Measurements from ENCODE around the gene ADGRL3. TPM values are rescaled to one million over a fixed set of nuclear protein-coding genes. Genes with fewer than 3 reads are reported as not detected.
"Not testable (repeated sequence)": the region's sequence is repeated elsewhere in the genome, so short reads cannot be mapped to it uniquely, and the experiment has no call there.

ADGRL3 gene
- total RNA-seq, 1 experiment from 2014 or later: not detected

DNA sequence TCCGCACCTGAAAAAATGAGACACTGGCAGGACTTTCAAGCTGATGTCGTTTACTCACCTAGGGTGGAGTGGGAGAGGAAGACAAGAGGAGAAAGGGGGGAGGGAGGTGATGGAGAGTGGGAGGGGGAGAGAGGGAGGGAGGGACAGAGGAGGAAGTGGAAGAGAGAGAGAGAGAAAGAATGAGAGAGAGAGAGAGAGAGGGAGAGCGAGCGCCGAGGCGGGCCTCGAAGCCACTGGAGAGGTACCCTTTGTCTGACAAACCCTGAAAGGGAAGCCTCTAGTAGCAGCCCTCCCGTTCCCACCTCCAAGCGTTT is 296 bp upstream of the ADGRL3 start:
- H3K27me3 ChIP-seq (replicated peaks): peaks cover 34% of the 10 kb centered on the region

GRCh38 chr4:61200916-61201526 is 895 bp downstream of the ADGRL3 start:
- no peak for DNase-seq (ENCODE audit: low read depth in 1 of 2, low spot score in 2 of 2)
- Histone ChIP-seq H3K9me3 (replicated peaks) (no peaks in the 10 kb centered on the region), H3K36me3 (no peaks in the 10 kb centered on the region), H3K4me3 (no peak overlapping the region), H3K4me1 (replicated peaks) (0 out of 2 replicates have a peak, but pooled peaks cover 3% of the 10 kb centered on the region), H3K27me3 (replicated peaks) (peaks cover 34% of the 10 kb centered on the region), H3K27ac (no peak overlapping the region)

More for the DNA sequence above, 296 bp upstream of the ADGRL3 start:
- Histone ChIP-seq H3K36me3 (no peaks in the 10 kb centered on the region), H3K9me3 (replicated peaks) (no peaks in the 10 kb centered on the region), H3K27ac (no peak overlapping the region), H3K4me3 (no peak overlapping the region), H3K4me1 (replicated peaks) (0 out of 2 replicates have a peak, but pooled peaks cover 3% of the 10 kb centered on the region)
- DNase-seq (ENCODE audit: low read depth in 1 of 2, low spot score in 2 of 2): no peak

DNA sequence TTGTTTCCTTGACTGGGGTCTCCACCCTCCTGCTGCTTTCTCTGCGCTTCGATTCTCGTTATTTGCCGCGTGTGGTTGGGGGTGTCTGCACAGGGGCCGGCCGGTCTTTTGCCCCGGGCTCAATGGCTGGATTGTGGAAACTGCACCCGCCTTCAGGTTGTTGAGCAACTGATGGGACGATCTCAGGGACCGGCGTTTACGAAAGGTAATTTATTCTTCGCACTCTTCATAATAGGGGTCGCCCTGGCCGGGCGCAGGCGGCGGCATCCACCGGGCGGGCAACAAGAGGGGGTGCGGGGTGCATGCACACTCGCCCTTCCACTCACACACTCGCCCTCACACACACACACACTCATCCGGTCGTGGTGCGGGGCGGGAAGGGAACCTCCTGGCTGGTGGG is 1.4 kb downstream of the ADGRL3 start:
- Histone ChIP-seq H3K4me1 (replicated peaks) (0 out of 2 replicates have a peak, but pooled peaks cover 3% of the 10 kb centered on the region), H3K36me3 (no peaks in the 10 kb centered on the region), H3K27me3 (replicated peaks) (peaks cover 34% of the 10 kb centered on the region), H3K4me3 (no peak overlapping the region), H3K27ac (no peak overlapping the region), H3K9me3 (replicated peaks) (no peaks in the 10 kb centered on the region)
- no peak for DNase-seq (ENCODE audit: low read depth in 1 of 2, low spot score in 2 of 2)

DNA sequence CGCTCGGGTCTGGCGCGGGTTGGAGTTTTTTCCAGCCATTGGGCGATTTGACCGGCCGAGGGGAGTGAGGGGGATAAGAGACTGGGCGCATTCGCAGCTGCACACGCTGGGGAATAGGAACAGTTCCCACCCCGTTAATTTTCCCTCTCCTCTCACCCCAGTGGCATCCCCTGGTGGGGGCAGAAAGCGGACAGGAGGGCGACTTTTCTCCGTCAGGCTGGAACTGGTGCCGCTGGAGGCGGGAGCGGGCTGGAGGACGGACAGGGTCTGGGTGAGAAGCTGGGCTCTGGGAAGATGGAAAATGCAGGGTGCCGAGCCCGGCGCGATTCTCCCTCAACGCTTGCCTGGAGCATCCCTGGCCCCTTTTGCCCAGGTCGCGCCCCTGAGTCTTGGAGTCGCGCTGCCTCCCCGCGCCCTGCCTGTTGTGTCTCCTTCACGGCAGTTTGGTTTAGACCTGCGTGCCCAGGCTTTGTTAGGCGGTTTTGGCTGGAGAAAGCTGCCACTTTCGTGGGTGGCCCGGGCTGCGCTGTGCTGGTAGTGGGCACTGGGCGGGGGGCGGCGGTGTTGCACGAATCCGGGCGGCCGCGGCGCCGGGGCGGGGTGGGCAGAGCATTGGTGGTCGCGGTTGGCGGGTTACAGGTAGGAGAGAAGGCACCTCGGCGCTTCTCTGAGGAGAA is 2.0 kb downstream of the ADGRL3 start:
- Histone ChIP-seq H3K27me3 (replicated peaks) (peaks cover 34% of the 10 kb centered on the region), H3K36me3 (no peaks in the 10 kb centered on the region), H3K27ac (no peak overlapping the region), H3K4me1 (replicated peaks) (0 out of 2 replicates have a peak, but pooled peaks cover 3% of the 10 kb centered on the region), H3K4me3 (no peak overlapping the region), H3K9me3 (replicated peaks) (no peaks in the 10 kb centered on the region)
- no peak for DNase-seq (ENCODE audit: low read depth in 1 of 2, low spot score in 2 of 2)

GRCh38 chr4:61202638-61203435 is 2.7 kb downstream of the ADGRL3 start:
- no peak overlapping the region for H3K27ac ChIP-seq
- H3K4me3 ChIP-seq: no peak overlapping the region
- H3K27me3 ChIP-seq (replicated peaks): peaks cover 34% of the 10 kb centered on the region
- H3K9me3 ChIP-seq (replicated peaks): no peaks in the 10 kb centered on the region
- no peak for DNase-seq (ENCODE audit: low read depth in 1 of 2, low spot score in 2 of 2)
- H3K4me1 ChIP-seq (replicated peaks): 0 out of 2 replicates have a peak, but pooled peaks cover 3% of the 10 kb centered on the region
- no peaks in the 10 kb centered on the region for H3K36me3 ChIP-seq

- Histone ChIP-seq H3K27me3 (replicated peaks) (peaks cover 34% of the 10 kb centered on the region), H3K36me3 (no peaks in the 10 kb centered on the region), H3K4me3 (no peak overlapping the region), H3K9me3 (replicated peaks) (no peaks in the 10 kb centered on the region), H3K4me1 (replicated peaks) (0 out of 2 replicates have a peak, but pooled peaks cover 3% of the 10 kb centered on the region), H3K27ac (no peak overlapping the region)
- DNase-seq (ENCODE audit: low read depth in 1 of 2, low spot score in 2 of 2): no peak
Observed at GRCh38 chr4:61203436-61203790, 3.3 kb downstream of the ADGRL3 start.

GRCh38 chr4:61204353-61205060 is 4.4 kb downstream of the ADGRL3 start:
- Histone ChIP-seq H3K4me1 (replicated peaks) (0 out of 2 replicates have a peak, but pooled peaks cover 3% of the 10 kb centered on the region), H3K36me3 (no peaks in the 10 kb centered on the region), H3K27ac (no peak overlapping the region), H3K27me3 (replicated peaks) (peaks cover 24% of the 10 kb centered on the region), H3K9me3 (replicated peaks) (no peaks in the 10 kb centered on the region), H3K4me3 (no peak overlapping the region)
- DNase-seq (ENCODE audit: low read depth in 1 of 2, low spot score in 2 of 2): no peak

DNA sequence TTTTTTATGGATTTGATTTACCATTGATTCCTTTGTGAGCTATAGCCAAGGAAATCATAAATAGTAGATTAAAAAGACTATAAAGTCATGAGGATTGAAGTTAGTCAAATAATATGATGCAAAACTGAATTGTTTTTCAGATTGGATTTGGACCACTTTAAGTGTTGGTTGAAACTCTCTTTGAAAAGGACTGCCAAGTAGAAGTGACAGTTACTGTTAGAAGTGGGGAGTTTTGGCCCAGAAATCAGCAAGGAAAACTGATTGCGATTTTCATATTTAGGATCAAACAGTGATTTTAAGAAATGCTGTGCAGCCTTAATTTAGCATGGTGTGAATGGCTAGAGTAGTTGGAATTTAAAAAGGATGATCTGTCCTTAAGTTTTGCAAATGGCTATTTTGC is 4.9 kb downstream of the ADGRL3 start:
- H3K27ac ChIP-seq: no peak overlapping the region
- peaks cover 21% of the 10 kb centered on the region for H3K27me3 ChIP-seq (replicated peaks)
- no peaks in the 10 kb centered on the region for H3K9me3 ChIP-seq (replicated peaks)
- H3K4me3 ChIP-seq: no peak overlapping the region
- 0 out of 2 replicates have a peak, but pooled peaks cover 3% of the 10 kb centered on the region for H3K4me1 ChIP-seq (replicated peaks)
- DNase-seq (ENCODE audit: low read depth in 1 of 2, low spot score in 2 of 2): no peak
- H3K36me3 ChIP-seq: no peaks in the 10 kb centered on the region

DNA sequence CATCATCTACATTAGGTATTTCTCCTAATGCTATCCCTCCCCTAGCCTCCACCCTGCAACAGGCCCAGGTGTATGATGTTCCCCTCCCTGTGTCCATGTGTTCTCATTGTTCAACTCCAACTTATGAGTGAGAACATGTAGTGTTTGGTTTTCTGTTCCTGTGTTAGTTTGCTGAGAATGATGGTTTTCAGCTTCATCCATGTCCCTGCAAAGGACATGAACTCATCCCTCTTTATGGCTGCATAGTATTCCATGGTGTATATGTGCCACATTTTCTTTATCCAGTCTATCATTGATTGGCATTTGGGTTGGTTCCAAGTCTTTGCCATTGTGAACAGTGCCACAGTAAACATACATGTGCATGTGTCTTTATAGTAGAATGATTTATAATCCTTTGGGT is 7.0 kb downstream of the ADGRL3 start:
- not testable (repeated sequence) for H3K36me3 ChIP-seq; H3K9me3 ChIP-seq (replicated peaks); H3K27ac ChIP-seq; H3K27me3 ChIP-seq (replicated peaks); DNase-seq (ENCODE audit: low read depth in 1 of 2, low spot score in 2 of 2); H3K4me3 ChIP-seq; H3K4me1 ChIP-seq (replicated peaks)

GRCh38 chr4:61210186-61210939 is 10.2 kb downstream of the ADGRL3 start:
- H3K4me3 ChIP-seq: no peak overlapping the region
- no peaks in the 10 kb centered on the region for H3K9me3 ChIP-seq (replicated peaks)
- H3K27me3 ChIP-seq (replicated peaks): no peaks in the 10 kb centered on the region; the same call in 1 of the 2 replicates
- H3K27ac ChIP-seq: no peak overlapping the region
- no peaks in the 10 kb centered on the region for H3K36me3 ChIP-seq
- no peaks in the 10 kb centered on the region for H3K4me1 ChIP-seq (replicated peaks)
- DNase-seq (ENCODE audit: low read depth in 1 of 2, low spot score in 2 of 2): no peak

GRCh38 chr4:61211781-61212180 is 11.7 kb downstream of the ADGRL3 start:
- no peak for DNase-seq (ENCODE audit: low read depth in 1 of 2, low spot score in 2 of 2)
- H3K36me3 ChIP-seq: no peaks in the 10 kb centered on the region
- H3K4me1 ChIP-seq (replicated peaks): no peaks in the 10 kb centered on the region
- H3K4me3 ChIP-seq: no peak overlapping the region
- no peaks in the 10 kb centered on the region; the same call in 1 of the 2 replicates for H3K27me3 ChIP-seq (replicated peaks)
- H3K27ac ChIP-seq: no peak overlapping the region
- no peaks in the 10 kb centered on the region for H3K9me3 ChIP-seq (replicated peaks)

DNA sequence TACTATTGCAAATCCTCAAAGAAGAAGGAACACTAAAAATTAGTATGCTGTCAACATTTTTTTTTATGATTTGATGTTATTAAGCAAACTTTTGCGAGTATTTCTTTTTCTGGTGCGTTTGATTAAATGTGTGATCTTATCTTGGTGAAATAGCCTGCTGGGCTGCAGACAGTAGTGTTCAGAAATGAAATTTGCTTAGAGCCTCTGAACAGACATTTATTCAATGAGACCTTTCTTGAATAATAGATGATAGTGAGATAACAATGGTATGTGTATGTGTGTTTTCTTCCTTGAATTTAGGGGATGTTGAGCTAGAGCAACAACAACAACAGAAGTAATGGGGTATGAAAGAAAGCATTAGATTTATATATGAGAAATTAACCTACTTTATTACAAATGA is 12.7 kb downstream of the ADGRL3 start:
- H3K36me3 ChIP-seq: no peaks in the 10 kb centered on the region
- H3K27ac ChIP-seq: no peak overlapping the region
- no peak overlapping the region for H3K4me3 ChIP-seq
- H3K9me3 ChIP-seq (replicated peaks): no peaks in the 10 kb centered on the region
- no peaks in the 10 kb centered on the region; the same call in 1 of the 2 replicates for H3K27me3 ChIP-seq (replicated peaks)
- no peaks in the 10 kb centered on the region for H3K4me1 ChIP-seq (replicated peaks)
- no peak for DNase-seq (ENCODE audit: low read depth in 1 of 2, low spot score in 2 of 2)

- Histone ChIP-seq H3K27me3 (replicated peaks) (no peaks in the 10 kb centered on the region; the same call in 1 of the 2 replicates), H3K4me3 (no peak overlapping the region), H3K4me1 (replicated peaks) (no peaks in the 10 kb centered on the region), H3K9me3 (replicated peaks) (no peaks in the 10 kb centered on the region), H3K27ac (no peak overlapping the region), H3K36me3 (no peaks in the 10 kb centered on the region)
- DNase-seq (ENCODE audit: low read depth in 1 of 2, low spot score in 2 of 2): no peak
Observed at GRCh38 chr4:61214680-61215079, 14.6 kb downstream of the ADGRL3 start.
